HG03469 (cell line): ENCODE data around the gene COQ10B.
"Not testable (repeated sequence)": the region's sequence is repeated elsewhere in the genome, so short reads cannot be mapped to it uniquely, and the experiment has no call there.

Source experiments
- ATAC-seq: cut with Tn5 transposase; IDR thresholded peaks from one replicate; pipeline ENCODE4 v1.9.1; 2021; ENCODE audit warnings: mild to moderate bottlenecking, moderate library complexity, moderate number of reproducible peaks; ENCODE audit not compliant: unreplicated experiment

Gene COQ10B

DNA sequence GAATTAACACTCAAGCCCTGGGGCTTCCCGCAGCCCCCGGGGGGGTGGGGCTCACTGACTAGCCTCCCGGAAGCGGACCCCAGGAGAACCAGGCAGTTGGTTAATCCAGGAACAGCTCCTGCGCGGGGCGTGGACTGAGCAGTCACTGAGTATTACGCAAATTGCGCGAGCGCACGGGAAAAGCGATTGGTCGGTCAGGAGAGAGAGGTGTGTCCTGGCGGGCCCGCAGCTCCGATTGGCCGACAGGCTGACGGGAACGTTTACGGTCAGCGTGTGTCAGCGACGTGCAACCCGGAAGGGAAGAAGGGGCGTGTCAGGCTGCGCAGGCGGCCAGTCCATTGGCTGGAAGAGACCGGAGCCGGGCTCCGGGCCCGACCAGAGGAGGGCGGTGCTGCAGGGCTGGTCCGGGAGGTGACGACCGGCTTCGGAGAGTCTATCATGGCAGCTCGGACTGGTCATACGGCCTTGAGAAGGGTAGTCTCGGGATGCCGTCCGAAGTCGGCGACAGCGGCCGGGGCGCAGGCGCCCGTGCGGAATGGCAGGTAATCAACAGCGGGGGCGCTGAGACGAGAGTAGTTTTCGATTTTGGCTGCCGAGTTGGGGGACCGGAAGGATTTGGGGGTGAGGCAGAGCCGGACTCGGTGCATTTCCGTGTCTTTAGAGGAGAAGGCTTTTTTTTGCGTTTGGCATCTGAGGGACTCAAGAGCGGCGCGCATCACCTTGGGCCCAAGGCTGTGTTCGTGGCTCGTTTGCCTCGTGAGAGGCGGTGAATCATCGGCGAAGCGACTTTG, at the start of gene COQ10B:
Gene COQ10B, plus strand, starts transcription at position 430 of the 791 bp plus-strand sequence. Its CDS starts 9 bp downstream, at position 439.
- ATAC-seq = peak; percentile 92

DNA sequence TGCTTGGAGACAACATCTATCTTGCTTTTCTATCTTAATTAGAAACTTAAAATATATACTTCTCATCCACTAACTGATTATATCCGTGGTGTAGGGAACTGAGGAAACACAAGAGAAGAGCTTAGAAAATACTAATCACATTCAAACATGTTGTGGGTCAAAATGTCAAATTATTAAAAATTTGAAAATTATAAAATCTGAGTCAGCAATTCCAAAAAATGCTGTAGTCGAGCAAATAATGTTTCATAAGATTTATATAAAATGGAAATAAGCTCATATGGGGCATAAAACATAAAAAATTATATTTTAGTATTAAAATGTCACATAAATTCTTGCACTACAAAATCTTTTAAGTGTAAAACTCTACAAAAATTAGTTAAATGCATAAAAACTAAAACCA, 47.8 kb upstream of the COQ10B start:
- no peak for ATAC-seq

DNA sequence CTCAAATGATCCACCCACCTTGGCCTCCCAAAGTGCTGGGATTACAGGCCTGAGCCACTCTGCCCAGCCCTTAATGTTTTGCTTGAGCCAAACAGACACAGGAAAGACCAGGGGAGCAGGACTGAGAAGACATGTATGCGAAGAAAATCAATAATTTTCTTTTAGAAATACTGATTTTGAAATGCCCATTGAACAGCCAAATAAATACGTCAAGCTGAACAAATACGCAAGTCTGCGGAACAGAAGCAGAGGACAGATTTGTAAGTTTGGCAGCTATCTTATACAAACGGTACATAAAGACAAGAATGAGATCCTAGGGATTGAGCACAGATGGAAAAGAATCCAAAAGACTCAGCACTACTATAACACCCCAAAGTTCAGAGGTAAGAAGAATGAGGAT, 39.3 kb upstream of the COQ10B start:
- no peak for ATAC-seq

DNA sequence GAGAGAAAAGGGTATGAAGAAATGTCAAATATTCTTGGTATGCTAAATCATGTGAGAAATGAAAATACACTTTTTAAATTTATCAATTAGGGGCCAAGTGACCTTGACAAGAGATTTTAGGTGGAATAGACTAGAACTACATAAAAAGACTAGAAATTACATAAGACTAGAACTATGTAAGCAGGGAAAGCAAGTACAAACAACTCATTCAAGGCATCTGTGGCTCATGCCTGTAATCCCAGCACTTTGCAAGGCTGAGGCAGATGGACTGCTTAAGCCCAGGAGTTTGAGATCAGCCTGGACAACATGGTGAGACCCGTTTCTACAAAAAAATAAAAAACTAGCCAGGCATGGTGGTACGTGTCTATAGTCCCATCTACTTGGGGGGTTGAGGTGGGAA, 38.8 kb upstream of the COQ10B start:
- ATAC-seq = no peak

DNA sequence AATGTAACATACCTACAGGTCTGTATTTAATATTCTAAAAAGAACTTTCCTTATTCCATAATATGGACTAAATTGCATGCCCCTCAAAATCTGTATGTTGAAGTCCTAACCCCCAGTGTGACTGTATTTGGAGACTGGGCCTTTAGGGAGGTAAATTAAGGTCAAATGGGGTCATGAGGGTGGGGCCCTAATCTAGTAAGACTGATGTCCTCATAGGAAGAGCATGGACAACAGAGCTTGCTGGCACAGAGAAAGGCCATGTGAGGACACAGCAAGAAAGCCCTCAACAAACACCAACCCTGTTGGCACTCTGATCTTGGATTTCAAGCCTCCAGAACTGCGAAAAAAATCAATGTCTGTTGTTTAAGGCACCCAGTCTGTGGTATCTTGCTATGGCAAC, 37.1 kb upstream of the COQ10B start:
- no peak for ATAC-seq

DNA sequence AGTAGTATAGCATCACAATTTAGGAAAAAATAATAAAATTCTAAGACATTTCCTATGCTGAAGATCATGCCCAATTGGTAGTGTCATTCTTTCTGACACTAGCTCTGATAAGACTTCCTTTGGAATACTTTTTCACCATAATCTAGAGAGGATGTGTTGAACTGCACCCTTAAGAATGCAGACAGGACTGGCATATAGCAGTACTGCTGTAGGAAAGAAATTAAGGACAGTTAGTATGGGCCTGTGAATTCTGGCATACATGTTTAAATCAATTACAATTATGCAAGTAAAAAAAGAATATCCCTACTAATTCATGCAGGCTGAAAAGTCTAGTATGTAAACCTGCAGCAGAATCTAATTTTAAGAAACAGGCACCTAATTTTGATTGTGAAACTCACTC, 33.9 kb upstream of the COQ10B start:
- ATAC-seq = no peak

DNA sequence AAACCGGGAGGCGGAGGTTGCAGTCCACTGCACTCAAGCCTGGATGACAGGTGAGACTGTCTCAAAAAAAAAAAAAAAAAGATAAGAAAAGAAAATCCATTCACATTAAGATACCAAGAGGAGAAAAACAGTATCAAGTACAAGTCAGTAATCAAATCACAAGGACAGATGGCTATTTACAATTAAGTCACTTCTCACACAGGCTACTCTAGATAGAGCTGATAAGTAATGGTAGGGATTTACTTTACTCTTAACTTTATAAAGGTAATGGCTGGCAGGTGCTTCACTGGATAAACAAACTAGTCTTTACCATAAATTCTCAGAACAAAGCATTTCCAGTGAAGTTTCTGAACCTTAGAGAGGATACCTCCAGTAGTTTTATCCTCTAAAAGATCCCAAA, 30.0 kb upstream of the COQ10B start:
- no peak for ATAC-seq

DNA sequence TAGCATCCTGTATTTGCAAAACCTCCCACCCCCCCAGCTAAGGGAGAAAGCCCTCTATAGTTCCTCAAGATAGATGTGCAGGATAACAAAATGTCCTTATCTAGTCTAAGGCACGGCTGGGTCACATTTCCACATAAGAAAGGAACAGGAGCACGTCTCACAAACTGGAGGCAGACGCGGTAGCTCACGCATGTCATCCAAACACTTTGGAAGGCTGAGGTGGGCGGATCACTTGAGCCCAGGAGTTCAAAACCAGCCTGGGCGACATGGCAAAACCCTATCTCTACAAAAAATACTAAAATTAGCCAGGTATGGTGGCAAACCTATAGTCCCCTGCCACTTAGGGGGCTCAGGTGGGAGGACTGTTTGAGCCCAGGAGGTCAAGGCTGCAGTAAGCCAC, 27.8 kb upstream of the COQ10B start:
- no peak for ATAC-seq

- ATAC-seq = no peak
These were observed 26.4 kb upstream of the COQ10B start for GRCh38 chr2:197426723-197427603.

DNA sequence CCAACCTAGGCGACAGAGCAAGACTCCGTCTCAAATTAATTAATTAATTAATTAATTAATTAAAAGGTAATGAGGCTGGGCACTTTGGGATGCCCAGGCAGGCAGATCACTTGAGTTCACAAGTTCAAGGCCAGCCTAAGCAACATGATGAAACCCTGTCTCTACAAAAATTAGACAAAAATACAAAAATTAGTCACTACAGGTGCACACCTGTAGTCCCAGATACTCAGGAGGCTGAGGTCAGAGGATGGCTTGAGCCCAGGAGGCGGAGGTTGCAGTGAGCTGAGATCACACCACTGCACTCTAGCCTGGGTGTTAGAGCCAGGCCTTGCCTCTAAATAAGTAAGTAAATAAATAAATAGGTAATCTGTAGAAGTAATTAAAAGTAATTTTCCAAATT, 25.4 kb upstream of the COQ10B start:
- ATAC-seq = no peak

DNA sequence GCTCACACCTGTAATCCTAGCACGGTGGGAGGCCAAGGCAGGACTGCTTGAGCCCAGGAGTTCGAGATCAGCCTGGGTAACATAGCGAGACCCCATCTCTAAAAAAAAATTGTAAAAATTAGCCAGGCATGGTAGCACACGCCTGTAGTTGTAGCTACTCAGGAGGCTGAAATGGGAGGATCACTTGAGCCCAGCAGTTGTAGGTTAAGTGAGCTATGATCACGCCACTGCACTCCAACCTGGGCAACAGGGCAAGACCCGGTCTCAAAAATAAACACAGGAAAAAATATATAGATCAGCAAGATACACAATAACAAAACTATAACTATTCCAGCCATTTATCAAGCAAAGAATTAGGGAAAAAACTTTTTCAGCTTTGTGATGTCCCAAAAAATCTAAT, 21.5 kb upstream of the COQ10B start:
- ATAC-seq = no peak

DNA sequence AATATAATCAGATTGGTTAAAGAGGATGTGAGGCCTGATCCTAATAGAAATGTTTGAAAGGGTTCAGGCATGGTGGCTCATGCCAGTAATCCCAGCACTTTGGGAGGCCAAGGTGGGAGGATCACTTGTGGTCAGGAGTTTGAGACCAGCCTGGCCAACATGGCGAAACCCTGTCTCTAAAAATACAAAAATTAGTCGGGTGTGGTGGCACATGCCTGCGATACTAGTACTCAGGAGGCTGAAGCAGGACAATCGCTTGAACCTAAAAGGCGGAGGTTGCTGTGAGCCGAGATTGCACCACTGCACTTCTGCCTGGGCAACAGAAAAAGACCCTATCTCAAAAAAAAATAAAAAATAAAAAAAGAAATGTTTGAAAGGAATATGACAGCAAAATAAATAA, 20.8 kb upstream of the COQ10B start:
- not testable (repeated sequence) for ATAC-seq

DNA sequence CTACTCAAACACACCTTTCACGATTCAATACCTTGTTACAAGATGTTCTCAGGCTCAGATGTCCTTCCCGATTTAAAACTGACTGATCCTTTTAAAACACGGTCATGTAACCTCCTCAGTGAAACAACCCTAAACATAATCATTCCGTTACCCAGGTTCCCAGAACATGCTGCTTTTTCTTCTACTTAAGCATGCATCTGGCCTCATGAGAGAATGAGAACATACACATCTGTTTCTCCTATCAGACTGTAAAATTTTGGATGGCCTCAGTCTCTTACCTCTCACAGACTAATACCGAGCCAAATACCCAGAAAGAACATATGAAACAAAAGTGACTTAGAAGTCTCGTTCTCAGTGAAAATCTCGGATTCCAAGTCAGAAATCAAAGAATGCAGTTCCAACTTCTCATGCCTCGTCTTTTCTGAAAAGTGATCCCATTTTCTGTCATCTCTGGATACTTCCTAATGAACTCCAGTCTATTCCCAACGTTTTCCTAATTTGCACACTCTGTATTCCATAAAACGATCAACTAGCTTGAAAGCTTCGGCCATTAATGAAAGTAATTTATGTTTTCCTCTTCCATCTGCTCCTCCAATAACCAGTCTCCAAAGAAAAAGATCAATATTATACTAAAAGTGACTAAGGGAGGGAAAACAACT, 19.4 kb upstream of the COQ10B start:
- ATAC-seq = no peak

DNA sequence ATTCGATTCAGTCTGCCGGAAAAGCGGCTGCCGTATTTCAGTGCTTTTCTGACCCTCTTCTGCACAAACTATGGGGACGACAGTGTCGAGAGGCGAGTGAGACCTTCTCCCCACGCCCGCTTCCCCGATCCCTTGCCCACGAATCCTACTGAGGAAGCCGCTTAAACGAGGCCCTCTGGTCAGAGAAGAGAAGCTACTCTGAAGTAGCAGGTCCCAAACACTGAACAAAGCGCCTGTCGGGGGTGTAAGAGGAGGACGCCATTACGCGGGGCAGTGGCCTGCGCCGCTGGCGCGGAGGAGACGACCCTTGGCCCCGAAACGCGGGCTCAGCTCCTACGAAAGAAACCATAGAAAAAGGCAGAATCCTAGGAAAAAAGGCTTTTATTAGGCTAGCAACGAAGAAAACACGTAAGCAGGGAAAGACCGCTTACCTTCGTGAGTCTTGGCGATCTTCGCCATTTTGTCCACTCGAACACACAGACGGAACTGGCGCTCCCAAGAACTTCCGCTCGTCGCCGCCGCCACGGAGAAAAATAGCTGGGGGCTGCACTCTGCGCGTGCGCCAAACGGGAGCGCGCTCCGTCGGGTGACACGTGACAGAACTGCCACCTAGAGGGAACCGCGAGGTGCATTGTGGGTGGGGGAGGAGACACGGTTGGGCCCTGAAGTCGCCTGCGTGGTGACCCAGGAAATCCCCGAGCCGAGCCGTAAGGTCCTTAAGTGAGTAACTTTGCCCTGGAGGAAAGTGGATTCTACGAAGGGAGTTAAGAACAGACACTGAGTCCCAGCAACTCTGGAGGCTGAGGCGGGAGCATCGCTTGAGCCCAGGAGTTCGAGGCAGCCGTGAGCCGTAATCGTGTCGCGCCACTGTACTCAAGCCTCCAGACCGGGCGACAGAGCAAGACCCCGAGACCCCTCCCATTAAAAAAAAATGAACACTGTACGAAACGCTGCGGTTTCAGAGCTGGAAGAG, 18.5 kb upstream of the COQ10B start, which contains the start of gene SF3B1:
Gene SF3B1, minus strand, starts transcription at position 488 of the 973 bp plus-strand sequence. Its CDS starts 29 bp downstream, at position 459.
- ATAC-seq = peak; percentile 85

DNA sequence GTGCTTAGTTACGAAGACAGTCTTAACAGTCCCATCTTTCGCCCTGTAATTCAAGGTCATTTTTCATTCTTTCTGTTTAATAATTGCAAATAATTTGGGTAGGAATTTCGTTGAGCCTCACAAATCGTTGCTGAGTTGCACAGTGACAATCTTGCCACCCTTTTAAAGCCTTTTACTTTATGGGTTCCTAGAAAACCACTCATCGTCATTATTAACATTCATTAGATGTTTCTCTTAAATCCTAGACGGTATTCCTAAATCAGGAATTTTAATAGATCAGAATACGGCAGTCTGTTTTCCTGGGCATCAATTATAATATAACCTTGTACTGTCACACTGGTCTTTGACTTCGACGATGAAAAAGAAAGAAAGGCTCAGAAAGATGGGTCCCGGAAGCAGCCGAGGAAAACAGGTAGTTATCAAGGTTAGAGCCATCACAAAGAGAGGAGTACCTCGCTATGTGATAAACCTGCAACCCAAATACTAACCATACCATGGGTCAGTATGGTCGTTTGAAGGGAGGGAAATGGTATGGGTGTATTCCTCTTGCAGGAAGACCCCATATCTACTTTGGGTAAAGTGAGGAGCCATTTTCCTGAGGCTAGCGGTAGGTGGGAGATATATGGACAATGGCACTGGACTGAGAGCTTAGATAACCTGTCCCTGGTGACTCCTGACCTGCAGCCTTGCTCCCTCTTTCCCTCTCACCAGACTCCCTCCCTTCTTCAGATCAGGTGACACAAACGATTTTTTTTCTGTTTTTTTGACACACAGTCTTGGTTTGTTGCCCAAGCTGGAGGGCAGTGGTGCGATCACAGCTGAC, 17.5 kb upstream of the COQ10B start:
- ATAC-seq = no peak

DNA sequence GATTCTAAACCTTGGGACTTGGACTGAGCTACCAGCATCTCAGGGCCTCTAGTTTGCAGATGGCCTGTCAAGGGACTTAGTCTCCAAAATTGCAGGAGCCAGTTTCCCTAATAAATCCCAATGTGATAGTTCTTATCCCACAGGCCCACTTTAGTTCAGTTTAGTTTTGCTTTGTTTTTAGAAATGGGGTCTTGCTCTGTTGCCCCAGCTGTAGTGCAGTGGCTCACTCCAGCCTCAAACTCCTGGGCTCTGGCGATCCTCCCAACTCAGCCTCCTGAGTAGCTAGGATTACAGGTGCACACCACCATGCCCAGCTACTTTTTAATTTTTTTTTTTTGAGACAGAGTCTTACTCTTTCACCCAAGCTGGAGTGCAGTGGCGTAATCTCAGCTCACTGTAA, 16.0 kb upstream of the COQ10B start:
- no peak for ATAC-seq

GRCh38 chr2:197442857-197443256, 10.5 kb upstream of the COQ10B start:
- no peak for ATAC-seq

DNA sequence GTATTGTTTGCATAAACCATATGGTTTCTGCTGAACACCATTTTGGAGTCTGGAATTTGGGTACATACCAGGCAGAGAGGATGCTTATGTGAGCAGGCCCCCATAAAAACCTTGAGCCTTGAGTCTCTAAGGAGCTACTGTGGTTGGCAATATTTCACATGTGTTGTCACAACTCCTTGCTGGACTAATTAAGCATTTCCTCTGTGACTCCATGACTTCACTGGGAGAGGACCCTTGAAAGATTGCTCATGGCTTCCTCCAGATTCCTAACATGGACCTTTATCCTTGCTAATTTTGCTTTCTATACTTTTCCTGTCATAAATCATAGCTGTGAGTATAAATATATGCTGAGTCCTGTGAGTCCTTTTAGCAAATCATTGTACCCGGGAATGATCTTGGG, 7.6 kb upstream of the COQ10B start:
- ATAC-seq = no peak

DNA sequence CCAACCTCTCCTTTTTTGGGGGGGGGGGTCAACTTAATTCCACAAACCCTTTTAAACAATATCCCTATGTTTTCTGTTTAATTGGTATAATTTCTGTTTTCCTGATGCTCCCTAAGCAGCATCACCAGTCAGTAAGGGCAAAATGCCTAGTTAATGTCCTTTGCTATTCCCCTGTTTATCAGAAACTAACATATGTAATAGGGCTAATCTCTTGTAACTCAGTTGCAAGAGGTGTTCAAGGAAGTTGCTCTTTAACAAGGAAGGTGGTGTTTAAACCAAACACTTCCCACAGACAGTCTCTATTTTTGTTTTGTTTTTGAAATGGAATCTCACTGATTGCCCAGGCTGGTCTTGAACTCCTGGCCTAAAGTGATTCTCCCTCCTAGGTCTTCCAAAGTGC, 6.5 kb upstream of the COQ10B start:
- ATAC-seq = no peak
